ENCODE data around the gene HEBP1.

The HEBP1 gene

DNA sequence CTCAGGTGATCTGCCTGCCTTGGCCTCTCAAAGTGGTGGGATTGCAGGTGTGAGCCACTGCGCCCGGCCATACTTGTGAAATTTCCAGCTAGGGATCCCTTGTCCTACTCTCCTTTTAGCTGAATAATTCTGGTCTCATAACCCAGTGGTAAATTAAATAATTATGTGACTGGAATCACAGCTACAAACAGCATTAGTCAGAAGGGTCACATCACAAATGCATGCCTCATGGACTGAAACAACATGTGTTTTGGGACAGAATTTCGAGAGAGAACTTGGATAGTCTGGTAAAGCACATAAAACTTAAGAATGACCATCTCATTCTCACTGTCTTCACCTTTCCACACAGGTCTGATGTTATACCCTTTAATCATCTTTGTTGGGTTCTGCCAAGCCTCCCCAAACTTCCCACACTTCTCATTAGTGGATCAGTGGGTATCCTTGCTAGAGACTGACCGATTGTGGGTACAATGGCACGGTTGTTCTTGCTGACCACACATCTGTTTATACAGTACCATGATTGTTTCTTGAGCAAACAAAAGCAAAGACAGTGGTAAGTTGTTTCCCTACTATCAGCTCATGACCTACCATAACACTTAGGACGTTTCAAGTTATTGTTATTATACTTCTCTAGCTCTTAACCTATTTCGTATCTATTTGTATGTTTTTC is 53.2 kb downstream of the HEBP1 start:
- no peak for DNase-seq

DNA sequence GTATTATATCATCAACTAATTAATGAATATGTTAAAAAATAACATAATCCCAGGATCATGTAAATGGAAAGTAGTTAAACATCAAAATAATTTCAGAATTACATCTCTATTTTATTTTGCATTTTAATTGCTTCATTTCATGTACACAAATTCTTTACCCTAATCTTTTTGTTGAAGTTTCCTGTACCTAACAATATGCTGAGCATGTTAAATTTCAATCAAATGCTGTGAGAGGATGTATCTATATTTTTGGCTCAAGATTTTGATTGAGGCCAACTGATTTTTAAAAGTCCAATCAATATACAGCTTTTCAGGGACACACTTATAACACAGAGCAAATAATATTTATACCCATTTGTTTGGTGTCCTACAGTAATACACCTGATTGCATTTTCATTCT is 54.5 kb downstream of the HEBP1 start:
- no peak for DNase-seq

DNA sequence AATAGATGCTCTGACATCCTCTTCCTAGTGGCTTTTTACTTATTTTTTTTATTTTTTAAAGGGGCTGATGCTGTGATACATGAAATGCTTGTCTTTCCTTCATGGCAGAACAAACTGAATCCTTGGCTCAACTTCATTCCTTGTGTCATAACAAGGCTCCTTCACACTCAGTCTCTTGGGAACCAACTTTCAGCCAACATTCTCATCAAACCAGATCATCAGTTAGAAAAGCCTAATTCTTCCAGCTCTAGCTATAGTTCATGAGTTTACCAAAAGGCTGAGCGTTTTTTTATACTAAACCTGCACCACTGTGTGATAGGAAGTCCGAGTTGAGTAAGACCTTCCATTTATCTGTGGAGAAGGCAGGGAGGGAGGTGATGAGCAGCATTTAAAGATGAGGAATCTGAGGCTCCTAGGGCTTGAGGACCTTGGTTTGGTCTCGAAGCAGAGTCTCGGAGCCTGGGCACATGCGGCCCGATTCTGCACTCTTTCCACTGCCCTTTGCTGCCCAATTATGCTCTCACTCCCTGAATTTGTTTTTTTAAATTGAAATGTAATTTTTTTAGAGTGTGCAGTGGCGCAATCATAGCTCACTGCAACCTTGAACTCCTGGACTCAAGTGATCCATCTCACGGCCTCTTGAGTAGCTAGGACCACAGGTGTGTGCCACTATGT is 56.3 kb downstream of the HEBP1 start:
- no peak for DNase-seq

DNA sequence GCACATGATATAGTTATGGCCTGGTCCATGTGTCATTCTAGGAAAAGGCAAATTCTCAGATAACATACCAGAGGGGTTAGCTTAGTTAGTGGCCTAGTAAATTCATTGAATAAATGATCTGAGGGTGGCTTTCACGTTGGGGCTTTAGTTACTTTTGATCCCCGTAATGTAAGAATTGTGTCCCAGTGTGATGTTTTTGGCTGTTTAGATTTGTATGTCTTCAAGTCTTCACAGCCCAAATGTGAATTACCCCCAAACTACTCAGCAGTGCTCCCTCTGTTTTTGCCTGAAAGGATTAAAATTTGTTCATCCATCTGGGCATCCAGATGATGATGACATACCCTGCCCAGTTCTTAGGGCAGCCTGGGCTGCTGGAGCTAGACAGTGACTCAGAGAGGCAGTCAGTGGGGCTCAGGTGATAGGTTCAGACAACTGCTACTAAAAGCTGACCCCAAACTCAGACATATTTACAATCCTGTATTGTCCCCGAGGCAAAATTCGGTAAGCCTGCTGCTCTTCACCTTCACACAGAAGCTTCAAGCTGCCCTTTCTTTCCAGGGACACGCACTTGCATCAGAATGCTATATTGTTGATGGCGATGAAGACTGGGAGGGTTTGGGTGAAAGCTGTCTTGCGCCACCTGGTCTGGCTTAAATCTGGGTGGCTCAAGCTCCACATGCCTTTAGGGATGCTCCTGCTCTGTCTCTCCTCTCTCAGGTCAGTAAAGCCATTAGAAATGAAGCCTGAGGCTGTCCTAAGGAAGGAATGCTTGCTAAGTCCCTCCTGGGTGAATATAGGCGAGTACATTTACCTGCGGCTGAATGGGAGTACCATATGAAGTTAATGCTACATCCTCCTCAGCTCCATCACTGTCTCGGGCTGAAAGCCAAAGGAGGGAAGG is 58.4 kb downstream of the HEBP1 start:
- no peak for DNase-seq

DNA sequence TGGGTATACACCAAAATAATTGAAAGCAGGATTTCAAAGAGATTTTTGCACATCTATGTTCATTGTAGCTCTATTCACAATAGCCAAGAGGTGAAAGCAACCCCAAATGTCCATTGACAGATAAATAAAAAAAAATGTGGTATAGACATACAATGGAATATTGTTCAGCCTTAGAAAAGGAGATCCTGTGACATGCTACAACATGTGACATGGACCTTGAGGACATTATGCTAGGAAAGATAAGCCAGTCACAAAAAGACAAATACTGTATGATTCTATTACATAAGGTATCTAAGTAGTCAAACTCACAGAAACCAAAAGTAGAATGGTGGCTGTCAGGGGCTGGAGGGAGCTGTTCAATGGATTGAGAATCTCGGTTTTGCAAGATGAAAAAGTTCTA is 60.2 kb downstream of the HEBP1 start:
- DNase-seq, result no peak

DNA sequence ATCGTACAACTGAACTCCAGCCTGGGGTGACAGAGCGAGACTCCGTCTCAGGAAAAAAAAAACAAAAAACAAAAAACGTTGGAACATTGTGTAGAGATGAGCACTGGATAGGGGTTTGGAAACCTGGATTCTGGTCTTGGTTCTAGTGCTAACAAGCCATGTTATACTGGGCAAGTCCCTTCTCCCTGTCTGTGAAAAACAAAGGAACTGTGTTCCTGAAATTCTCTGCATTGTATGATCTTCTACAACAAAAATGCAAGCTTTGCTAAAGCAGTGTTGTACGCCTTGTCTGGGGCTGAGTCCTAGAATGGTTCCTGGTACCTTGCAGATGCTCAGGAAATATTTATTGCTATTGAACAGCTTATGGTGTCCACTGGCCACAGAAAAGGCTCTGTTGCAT is 61.5 kb downstream of the HEBP1 start:
- no peak for DNase-seq

DNA sequence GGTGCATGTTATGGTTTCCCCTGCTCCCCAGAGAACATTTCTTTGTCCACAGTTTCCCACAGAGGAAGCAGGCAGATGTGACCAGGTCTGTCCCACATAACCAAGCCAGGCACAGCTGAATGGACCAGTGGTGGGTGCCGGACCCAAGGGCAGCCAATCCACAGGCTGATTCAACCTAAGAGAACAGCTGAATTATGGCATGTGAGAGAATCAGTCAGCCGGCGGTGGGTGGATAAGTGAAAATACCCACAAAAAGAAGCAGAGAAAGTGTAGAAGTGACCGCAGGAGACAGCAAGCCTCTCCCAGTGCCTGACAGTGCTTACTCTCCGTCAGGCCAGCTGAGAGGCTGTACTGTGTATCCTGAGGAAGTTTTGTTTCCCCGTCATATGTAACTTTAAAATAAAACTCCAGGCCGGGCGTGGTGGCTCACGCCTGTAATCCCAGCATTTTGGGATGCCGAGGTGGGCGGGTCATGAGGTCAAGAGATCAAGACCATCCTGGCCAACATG is 63.0 kb downstream of the HEBP1 start:
- no peak for DNase-seq

DNA sequence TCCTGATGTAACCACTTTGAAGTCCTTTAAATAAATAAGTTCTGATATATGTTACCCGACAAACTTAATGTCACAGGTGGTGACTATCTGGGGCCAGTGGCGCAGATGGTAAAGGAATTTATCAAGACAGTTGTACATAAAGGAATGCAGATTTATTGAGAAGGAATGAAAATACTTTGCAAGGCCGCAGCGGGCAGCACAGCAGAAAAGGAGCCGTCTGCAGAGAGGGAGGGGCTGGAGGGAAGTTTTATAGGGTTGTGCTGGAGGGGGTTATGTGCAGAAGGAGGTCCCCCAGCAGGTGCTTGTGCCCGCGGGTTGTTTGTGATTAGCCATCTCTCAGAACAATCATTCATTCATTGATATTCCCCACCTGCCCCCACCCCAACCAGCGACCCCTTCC is 65.5 kb downstream of the HEBP1 start:
- DNase-seq, result no peak

DNA sequence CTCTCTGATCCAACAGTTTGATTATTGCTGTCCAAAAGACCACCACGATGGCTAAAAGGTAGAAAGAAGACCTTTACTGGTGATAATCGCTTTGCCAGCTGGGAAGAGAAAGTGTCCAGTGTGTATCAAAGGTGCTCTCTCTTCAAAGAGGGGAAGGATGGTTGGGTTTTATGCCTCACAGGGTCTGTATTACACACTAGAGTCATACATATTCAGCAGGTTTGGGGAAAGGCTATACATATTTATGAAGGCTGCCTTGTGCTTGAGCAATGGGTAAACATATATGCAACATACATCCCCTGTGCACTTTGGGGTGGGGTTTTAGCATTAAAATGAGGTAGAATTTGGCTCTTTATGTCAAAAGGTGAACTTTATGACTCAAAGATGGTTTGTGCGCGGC is 66.3 kb downstream of the HEBP1 start:
- no peak for DNase-seq

DNA sequence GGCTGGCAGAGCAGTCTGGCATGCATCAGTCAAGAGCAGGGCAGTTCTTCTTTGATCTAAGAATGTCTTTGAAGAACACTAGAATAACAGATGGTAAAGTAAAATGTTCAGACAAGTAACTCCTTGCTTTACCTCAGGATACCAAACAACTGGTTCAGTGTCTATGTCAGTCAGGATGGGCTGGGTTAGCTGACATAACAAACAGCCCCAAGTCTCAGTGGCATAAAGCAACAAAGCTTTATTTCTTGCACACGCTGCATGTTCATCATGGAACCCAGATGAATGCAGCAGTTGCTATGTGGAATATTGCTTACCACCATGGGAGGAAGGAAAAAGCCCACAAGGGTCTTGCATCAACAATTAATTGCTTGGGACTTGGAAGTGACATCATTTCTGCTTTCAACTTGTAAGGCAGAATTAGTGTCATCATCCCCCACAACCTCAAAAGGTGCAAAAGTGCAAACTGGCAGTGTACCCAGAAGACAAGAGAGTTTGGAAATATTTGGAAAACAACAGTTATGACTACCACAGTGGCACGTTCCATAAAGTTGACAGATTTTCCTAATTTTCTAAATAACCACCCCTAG is 69.3 kb downstream of the HEBP1 start:
- DNase-seq, result peak; percentile 23 to 64

DNA sequence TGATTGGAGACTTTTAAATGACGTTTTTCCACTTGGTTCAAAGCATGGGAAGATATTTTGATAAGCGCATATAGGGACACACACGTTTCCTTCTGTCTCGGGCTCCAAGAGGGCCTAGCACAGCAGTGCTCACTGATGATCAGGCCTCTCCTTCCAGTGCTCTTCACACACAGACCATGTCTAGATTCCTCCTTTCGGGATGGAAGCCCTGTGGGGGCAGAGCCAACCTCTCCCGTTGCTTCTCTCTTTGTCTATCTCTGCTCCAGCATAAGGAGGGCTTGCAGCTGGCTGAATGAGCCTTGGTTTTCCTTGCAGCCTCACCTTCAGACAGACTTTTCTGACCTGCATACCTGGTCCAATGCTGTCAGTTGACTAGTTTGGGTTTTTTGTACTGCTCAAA is 70.4 kb downstream of the HEBP1 start:
- DNase-seq, result no peak

DNA sequence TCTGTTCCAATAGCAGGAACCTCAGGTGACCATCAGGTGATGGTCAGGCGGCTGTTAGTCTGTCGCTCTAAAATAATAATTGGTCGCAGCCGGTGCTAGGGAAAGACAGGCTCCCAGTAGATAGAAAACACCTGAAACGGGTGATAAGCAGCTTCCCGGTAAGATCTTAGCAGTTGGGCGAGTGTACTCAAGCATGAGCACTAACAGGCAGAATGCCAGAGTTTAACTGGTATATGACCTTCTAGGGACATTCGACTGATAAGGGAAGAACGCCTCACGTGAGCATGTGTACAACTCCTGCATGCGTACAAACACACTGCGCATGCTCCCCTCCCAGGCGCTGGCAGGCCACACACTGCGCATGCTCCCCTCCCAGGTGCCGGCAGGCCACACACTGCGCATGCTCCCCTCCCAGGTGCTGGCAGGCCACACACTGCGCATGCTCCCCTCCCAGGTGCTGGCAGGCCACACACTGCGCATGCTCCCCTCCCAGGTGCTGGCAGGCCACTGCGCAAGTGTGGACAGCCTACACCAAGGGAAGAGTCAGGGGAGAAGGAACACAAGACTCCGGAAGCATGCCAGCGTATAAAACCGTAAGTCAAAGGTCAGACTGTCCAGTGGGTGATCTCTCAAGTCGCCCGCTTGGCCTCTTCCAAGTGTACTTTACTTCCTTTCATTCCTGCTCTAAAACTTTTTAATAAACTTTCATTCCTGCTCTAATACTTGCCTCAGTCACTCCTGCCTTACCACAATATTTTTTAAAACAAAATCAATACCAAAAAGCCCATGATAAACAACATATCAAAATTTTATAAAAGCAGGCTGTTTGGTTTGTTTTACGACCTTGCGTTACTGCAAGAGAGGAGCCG is 72.6 kb downstream of the HEBP1 start:
- DNase-seq, result no peak

DNA sequence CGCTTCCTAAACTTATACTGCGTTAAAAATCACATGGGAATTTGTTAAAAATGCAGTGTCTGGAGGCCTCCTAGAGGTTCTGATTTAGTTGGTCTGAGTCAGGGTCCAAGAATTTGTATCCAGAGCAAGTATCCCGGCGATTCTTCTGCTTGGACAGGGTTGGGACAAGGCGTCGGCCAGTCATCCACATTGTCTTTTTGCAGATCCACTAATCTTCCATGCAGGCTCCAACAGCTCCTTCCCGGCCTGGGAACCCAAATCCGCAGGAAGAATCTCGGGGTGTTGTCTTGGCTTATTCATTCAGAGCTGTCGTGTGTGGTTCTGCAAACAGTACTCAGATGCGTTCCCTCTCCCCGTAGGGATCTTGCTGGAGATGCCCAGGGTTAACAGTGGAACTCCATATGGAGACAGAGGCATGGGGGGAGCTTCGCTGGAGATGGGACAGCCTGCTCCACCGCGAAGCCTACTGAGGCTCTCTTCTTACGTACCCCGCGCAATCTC is 73.4 kb downstream of the HEBP1 start:
- no peak for DNase-seq

DNA sequence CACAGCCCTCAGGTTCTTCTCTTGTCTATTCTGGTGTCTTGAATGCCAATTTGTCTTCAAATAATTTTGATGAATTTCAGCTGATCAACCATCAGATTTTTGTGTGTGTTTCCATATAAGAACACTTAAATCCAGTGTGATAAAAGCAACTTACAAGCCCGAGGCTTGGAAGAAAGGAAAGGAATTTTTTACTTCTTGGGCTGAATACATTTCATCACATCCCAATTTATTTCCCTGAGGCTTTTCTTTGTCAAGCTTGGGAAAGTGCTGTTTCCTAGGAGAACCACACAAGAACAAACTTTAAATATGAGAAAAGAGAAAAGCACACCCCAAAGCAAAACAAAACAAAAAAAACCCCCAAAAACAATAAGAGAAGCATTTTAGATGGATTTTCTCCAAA is 74.7 kb downstream of the HEBP1 start:
- DNase-seq, result no peak
